Trophoblast cell (in vitro differentiated cells and primary cell): ENCODE data around the gene ZDHHC19.
A peak's percentile ranks its signal among the peaks of the same experiment; 100 is the strongest.
"Not testable (repeated sequence)": the region's sequence is repeated elsewhere in the genome, so short reads cannot be mapped to it uniquely, and the experiment has no call there.

ENCODE experiments used
- DNase-seq, 2 donors: peaks; one replicate each; pipeline ENCODE4 v3.0.0-alpha.2; 2016
- H2AFZ ChIP-seq: 2 replicates; pipeline ENCODE4 v1.6.1; 2013; ENCODE audit warnings: low read length, moderate library complexity, mild to moderate bottlenecking; ENCODE audit not compliant: insufficient read depth, poor library complexity
- H2AK5ac ChIP-seq: 2 replicates; pipeline ENCODE4 v1.6.1; 2013; ENCODE audit warnings: mild to moderate bottlenecking, low read length
- H2BK120ac ChIP-seq: 2 replicates; pipeline ENCODE4 v1.6.1; 2013; ENCODE audit warnings: low read length, mild to moderate bottlenecking, moderate library complexity; ENCODE audit not compliant: insufficient read depth, poor library complexity
- H2BK12ac ChIP-seq: 2 replicates; pipeline ENCODE4 v1.6.1; 2013; ENCODE audit warnings: mild to moderate bottlenecking, low read length, moderate library complexity
- H2BK5ac ChIP-seq: 2 replicates; pipeline ENCODE4 v1.6.1; 2013; ENCODE audit warnings: low read length, low read depth, moderate library complexity, mild to moderate bottlenecking; ENCODE audit not compliant: poor library complexity
- H3K14ac ChIP-seq: 2 replicates; pipeline ENCODE4 v1.6.1; 2013; ENCODE audit warnings: mild to moderate bottlenecking, low read length
- H3K18ac ChIP-seq: 2 replicates; pipeline ENCODE4 v1.6.1; 2013; ENCODE audit warnings: mild to moderate bottlenecking, low read length
- H3K23ac ChIP-seq: 2 replicates; pipeline ENCODE4 v1.6.1; 2013; ENCODE audit warnings: low read length
- H3K27ac ChIP-seq: 2 replicates; pipeline ENCODE4 v1.5.1; 2013; ENCODE audit warnings: low read depth, mild to moderate bottlenecking, inconsistent platforms, low read length, moderate library complexity
- H3K27me3 ChIP-seq: 2 replicates; pipeline ENCODE4 v1.6.1; 2013; ENCODE audit warnings: inconsistent platforms, mild to moderate bottlenecking, low read length, moderate library complexity; ENCODE audit not compliant: insufficient read depth
- H3K36me3 ChIP-seq, 2 experiments: 1 replicate in 1 of 2; 2 replicates in 1 of 2; pipeline ENCODE4 v1.6.1; 2013; ENCODE audit warnings: low read length in 2 of 2, mild to moderate bottlenecking in 2 of 2, moderate library complexity in 1 of 2; ENCODE audit not compliant: insufficient read depth in 2 of 2, control insufficient read depth in 1 of 2
- H3K4ac ChIP-seq: 2 replicates; pipeline ENCODE4 v1.6.1; 2013; ENCODE audit warnings: low read depth, mild to moderate bottlenecking, low read length, moderate library complexity
- H3K4me1 ChIP-seq, 2 experiments: 1 replicate in 1 of 2; 2 replicates in 1 of 2; pipeline ENCODE4 v1.6.1; 2013; ENCODE audit warnings: low read length in 2 of 2, mild to moderate bottlenecking in 2 of 2, moderate library complexity in 1 of 2; ENCODE audit not compliant: insufficient read depth in 2 of 2, control insufficient read depth in 1 of 2
- H3K4me2 ChIP-seq: 2 replicates; pipeline ENCODE4 v1.6.1; 2013; ENCODE audit warnings: inconsistent platforms, mild to moderate bottlenecking, low read length, moderate library complexity
- H3K4me3 ChIP-seq: 2 replicates; pipeline ENCODE4 v1.5.1; 2013; ENCODE audit warnings: mild to moderate bottlenecking, low read depth, low read length, inconsistent platforms
- H3K79me1 ChIP-seq: one replicate; pipeline ENCODE4 v1.6.1; 2013; ENCODE audit warnings: low read length
- H3K79me2 ChIP-seq: 2 replicates; pipeline ENCODE4 v1.6.1; 2013; ENCODE audit warnings: low read length, mild to moderate bottlenecking; ENCODE audit not compliant: control insufficient read depth, insufficient read depth, poor library complexity
- H3K9ac ChIP-seq: 2 replicates; pipeline ENCODE4 v1.6.1; 2013; ENCODE audit warnings: mild to moderate bottlenecking, low read length
- H3K9me3 ChIP-seq: 2 replicates; pipeline ENCODE4 v1.6.1; 2013; ENCODE audit warnings: low read depth, mild to moderate bottlenecking, control low read depth, inconsistent platforms, low read length; ENCODE audit not compliant: insufficient read depth
- H4K12ac ChIP-seq: 2 replicates; pipeline ENCODE4 v1.6.1; 2013; ENCODE audit warnings: low read depth, mild to moderate bottlenecking, low read length, moderate library complexity
- H4K8ac ChIP-seq: 2 replicates; pipeline ENCODE4 v1.6.1; 2013; ENCODE audit warnings: low read depth, mild to moderate bottlenecking, low read length, moderate library complexity
- H4K91ac ChIP-seq: one replicate; pipeline ENCODE4 v1.6.1; 2013; ENCODE audit warnings: low read depth, mild to moderate bottlenecking, low read length, moderate library complexity
- WGBS: extraction: QIAGEN DNeasy Blood & Tissue Kit; methylation state at CpG from one replicate; pipeline ENCODE4 v1.1.7; 2013; ENCODE audit warnings: missing lambda C conversion rate; ENCODE audit not compliant: insufficient read length, insufficient coverage; ENCODE audit errors: extremely low coverage; 5-methylcytosine and 5-hydroxymethylcytosine counted together

Gene ZDHHC19

DNA sequence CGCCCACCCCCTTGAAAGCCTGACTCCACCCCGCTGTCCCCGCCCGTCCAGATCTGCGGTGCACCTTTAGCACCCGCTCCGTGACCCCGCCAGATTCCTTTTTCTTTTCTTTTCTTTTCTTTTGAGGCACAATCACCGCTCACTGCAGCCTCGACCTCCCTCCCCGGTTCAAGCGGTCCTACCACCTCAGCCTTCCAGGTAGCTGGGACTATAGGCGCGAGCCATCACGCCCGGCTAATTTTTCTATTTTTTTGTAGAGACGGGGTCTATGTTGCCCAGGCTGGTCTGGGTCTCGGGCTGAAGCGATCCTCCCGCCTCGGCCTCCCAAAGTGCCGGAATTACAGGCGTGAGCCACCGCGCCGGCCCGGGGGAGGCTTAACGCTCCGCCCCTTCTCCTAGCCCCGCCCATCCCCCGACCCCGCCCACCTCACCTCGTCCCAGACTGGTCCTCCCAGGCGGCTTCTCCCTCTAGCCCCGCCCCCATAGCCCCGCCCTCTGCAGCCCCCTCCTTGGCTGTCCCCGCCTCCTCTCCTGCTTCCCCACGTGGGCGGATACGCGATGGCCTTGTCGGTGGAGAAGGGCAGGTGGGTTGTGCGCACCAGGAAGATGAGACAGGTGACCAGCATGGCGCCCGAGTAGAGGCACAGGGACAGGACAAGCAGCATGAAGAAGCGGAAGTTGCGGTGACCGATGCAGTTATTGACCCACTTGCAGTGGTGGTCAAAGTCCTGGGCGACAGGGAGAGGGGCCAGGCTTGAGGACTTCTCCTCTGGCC, 3.2 kb downstream of the ZDHHC19 start:
- no CpG with 5 or more reads among the region's 49 CpGs for WGBS
- Histone ChIP-seq H2AK5ac (no peak overlapping the region), H3K18ac (no peak overlapping the region), H3K4me1 (peaks cover 3 to 4% of the 10 kb centered on the region in 2 experiments), H2BK12ac (no peak overlapping the region), H4K91ac (no peak overlapping the region), H3K9ac (no peak overlapping the region), H3K23ac (no peak overlapping the region), H3K4me2 (peak overlapping the region; percentile 50), H4K12ac (no peak overlapping the region), H2BK120ac (no peak overlapping the region), H3K14ac (no peak overlapping the region), H3K36me3 (no peaks in the 10 kb centered on the region), H3K9me3 (peaks cover 7% of the 10 kb centered on the region), H3K27me3 (no peaks in the 10 kb centered on the region), H3K79me2 (no peaks in the 10 kb centered on the region), H3K4me3 (no peak overlapping the region), H4K8ac (no peak overlapping the region), H2BK5ac (no peak overlapping the region), H3K27ac (no peak overlapping the region), H2AFZ (no peak overlapping the region), H3K79me1 (no peaks in the 10 kb centered on the region), H3K4ac (no peak overlapping the region)
- peak; percentile 57 to 86 for DNase-seq

DNA sequence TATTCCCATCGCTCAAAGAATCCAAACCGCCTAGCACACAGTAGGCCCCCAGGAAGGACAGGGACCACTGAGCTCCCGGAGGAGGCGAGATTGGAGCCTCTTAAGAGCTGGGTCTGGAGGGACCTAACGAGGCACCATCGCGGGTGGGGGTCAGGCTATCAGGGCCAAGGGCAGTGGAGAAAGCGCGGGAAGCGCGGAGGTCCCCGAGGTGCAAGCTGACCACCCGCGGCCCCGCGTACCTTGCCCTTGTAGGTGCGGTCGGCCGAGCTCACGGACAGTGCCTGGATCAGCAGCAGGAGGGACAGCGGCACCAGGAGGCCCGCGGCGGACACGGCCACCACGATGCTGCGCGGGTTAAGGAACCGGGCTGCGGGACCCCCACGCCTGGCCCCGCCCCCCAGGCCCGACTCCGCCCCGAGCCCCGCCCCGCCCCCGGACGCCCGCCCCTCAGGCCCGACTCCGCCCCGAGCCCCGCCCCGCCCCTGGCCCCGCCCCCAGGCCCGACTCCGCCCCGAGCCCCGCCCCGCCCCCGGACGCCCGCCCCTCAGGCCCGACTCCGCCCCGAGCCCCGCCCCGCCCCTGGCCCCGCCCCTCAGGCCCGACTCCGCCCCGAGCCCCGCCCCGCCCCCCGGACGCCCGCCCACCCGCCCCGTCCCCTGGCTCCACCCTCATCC, 3.9 kb downstream of the ZDHHC19 start:
- Histone ChIP-seq H3K36me3 (no peaks in the 10 kb centered on the region), H4K12ac (peak overlapping the region; percentile 37), H3K27ac (no peak overlapping the region), H3K27me3 (no peaks in the 10 kb centered on the region), H3K4ac (no peak overlapping the region), H3K4me3 (peak overlapping the region; percentile 51), H3K9ac (no peak overlapping the region), H2AK5ac (no peak overlapping the region), H3K14ac (no peak overlapping the region), H2BK120ac (no peak overlapping the region), H3K9me3 (peaks cover 7% of the 10 kb centered on the region), H2AFZ (peak overlapping the region; percentile 33), H3K4me1 (peaks cover 3 to 4% of the 10 kb centered on the region in 2 experiments), H4K8ac (no peak overlapping the region), H3K79me1 (no peaks in the 10 kb centered on the region), H3K4me2 (peak overlapping the region; percentile 55), H3K79me2 (no peaks in the 10 kb centered on the region), H3K23ac (no peak overlapping the region), H4K91ac (no peak overlapping the region), H2BK12ac (no peak overlapping the region), H3K18ac (no peak overlapping the region), H2BK5ac (no peak overlapping the region)
- WGBS, result no CpG with 5 or more reads among the region's 70 CpGs
- peak in 1 of 2 donors; percentile 50 for DNase-seq

DNA sequence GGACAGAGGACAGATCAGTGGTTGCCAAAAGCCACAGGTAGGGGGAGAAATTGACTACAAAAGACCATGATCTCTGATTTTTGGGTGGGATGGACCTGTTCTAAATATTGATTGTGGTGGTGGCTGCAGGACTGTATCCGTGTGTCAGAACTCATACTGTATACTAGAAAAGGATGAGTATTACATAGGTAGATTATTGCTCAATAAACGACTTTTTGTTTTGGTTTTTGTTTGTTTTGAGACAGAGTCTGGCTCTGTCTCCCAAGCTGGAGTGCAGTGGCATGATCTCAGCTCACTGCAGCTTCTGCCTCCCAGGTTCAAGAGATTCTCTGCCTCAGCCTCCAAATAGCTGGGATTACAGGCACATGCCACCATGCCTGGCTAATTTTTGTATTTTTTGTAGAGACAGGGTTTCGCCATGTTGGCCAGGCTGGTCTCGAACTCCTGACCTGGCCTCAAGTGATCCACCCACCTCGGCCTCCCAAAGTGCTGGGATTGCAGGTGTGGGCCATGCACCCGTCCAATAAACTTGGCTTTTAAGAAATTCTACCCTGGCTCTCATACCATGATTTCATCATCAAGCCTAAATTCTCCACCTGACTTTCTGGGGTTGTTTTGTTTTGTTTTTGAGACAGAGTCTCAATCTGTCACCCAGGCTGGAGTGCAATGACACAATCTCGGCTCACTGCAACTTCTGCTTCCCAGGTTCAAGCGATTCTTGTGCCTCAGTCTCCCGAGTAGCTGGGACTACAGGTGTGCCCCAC, 5.6 kb downstream of the ZDHHC19 start:
- not testable (repeated sequence) for H3K36me3 ChIP-seq, H3K27me3 ChIP-seq, H2AFZ ChIP-seq, H4K91ac ChIP-seq, H3K79me1 ChIP-seq, H4K8ac ChIP-seq, H3K9ac ChIP-seq, DNase-seq, H4K12ac ChIP-seq, H2AK5ac ChIP-seq, H2BK5ac ChIP-seq, H3K27ac ChIP-seq, H2BK120ac ChIP-seq, H3K14ac ChIP-seq, H2BK12ac ChIP-seq, H3K79me2 ChIP-seq, H3K23ac ChIP-seq, H3K4me1 ChIP-seq, H3K18ac ChIP-seq, H3K4me3 ChIP-seq, H3K4me2 ChIP-seq, H3K9me3 ChIP-seq, H3K4ac ChIP-seq
- WGBS, result no CpG with 5 or more reads among the region's 9 CpGs

DNA sequence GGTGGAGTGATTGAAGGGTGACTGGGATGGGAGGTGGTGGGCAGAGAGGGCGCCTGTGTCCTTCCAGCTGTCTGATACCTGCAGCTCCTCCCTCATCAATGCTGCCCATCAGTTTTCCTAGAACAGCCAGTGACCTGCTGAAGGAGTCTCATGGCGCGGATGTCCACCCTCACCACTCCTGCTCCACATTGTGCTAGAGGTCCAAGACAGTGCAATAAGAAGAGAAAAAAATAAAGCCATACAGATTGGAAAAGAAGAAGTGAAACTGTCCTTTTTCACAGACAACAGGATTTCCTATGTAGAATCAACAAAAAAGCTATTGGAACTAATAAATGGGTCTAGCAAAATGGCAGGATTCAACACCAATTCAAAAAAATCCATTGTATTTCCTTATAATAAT, 7.4 kb downstream of the ZDHHC19 start:
- no peak overlapping the region for H3K14ac ChIP-seq
- H3K4me1 ChIP-seq, result peaks cover 3 to 4% of the 10 kb centered on the region in 2 experiments
- no peak overlapping the region for H2BK5ac ChIP-seq
- H3K4me3 ChIP-seq, result no peak overlapping the region
- no peak overlapping the region for H3K27ac ChIP-seq
- no peak overlapping the region for H3K18ac ChIP-seq
- no peaks in the 10 kb centered on the region for H3K27me3 ChIP-seq
- no peak overlapping the region for H3K23ac ChIP-seq
- no peak overlapping the region for H3K4me2 ChIP-seq
- no peak for DNase-seq
- no peak overlapping the region for H2AK5ac ChIP-seq
- H4K8ac ChIP-seq, result no peak overlapping the region
- H4K12ac ChIP-seq, result no peak overlapping the region
- H3K36me3 ChIP-seq, result no peaks in the 10 kb centered on the region
- no CpG with 5 or more reads among the region's 3 CpGs for WGBS
- no peak overlapping the region for H2BK120ac ChIP-seq
- H3K9me3 ChIP-seq, result peaks cover 7% of the 10 kb centered on the region
- H2AFZ ChIP-seq, result no peak overlapping the region
- H4K91ac ChIP-seq, result no peak overlapping the region
- H3K79me2 ChIP-seq, result no peaks in the 10 kb centered on the region
- no peak overlapping the region for H2BK12ac ChIP-seq
- H3K79me1 ChIP-seq, result no peaks in the 10 kb centered on the region
- H3K9ac ChIP-seq, result no peak overlapping the region
- no peak overlapping the region for H3K4ac ChIP-seq
